GM12878 (cell line): ENCODE results near the gene TAF6. TPM values are rescaled to one million over a fixed set of nuclear protein-coding genes. Genes with fewer than 3 reads are reported as not detected.
A peak's percentile ranks its signal among the peaks of the same experiment; 100 is the strongest.

Experiments used
- ATAC-seq: fragments of 200-7000 bp; cut with Tn5 transposase; 3 replicates; pipeline ENCODE4 v1.9.1; 2020; ENCODE audit warnings: mild to moderate bottlenecking, moderate library complexity
- BruUV-seq: library from RNA; stranded (reverse); fragments of 400-500 nt; replicated peaks from 2 replicates; lab custom pipeline; 2021; lab: Mats Ljungman, UMichigan
- CTCF ChIA-PET: fragments of 300-600 bp; sonication (Branson Sonifier 250); formaldehyde crosslinking; extraction: SDS; loops from one replicate; lab custom pipeline; 2021; ENCODE audit warnings: inconsistent platforms; lab: Yijun Ruan, JAX
- POLR2A ChIA-PET: fragments of 350-600 bp; formaldehyde crosslinking; extraction: SDS; loops from one replicate; lab custom pipeline; 2021; ENCODE audit warnings: inconsistent platforms; lab: Charles Lee
- RAD21 ChIA-PET: fragments of 300-600 bp; sonication (Branson Sonifier 250); formaldehyde crosslinking; loops from one replicate; lab custom pipeline; 2023; ENCODE audit warnings: antibody characterized with exemption; ENCODE audit not compliant: unreplicated experiment; lab: Charles Lee
- SMC1A ChIA-PET: fragments of 300-600 bp; sonication (Branson Sonifier 250); formaldehyde crosslinking; loops from one replicate; lab custom pipeline; 2023; ENCODE audit not compliant: unreplicated experiment, uncharacterized antibody; lab: Charles Lee
- DNase-seq: peaks from one replicate; pipeline ENCODE4 v3.0.0-alpha.2; 2011; ENCODE audit warnings: low read depth, low spot score
- FAIRE-seq: peaks from 3 replicates; lab custom pipeline; 2011; peaks lifted over from hg19 to GRCh38; lab: Jason Lieb, UNC
- H2AFZ ChIP-seq: 2 replicates; pipeline ENCODE4 v1.6.0; 2011; ENCODE audit warnings: low read depth, low read length, control low read depth; ENCODE audit not compliant: control insufficient read depth
- H3K27ac ChIP-seq: 2 replicates; pipeline ENCODE4 v1.5.1; 2011; ENCODE audit warnings: control low read depth; ENCODE audit not compliant: control insufficient read depth, insufficient read depth
- H3K27me3 ChIP-seq, 2 experiments: replicated peaks in 1 of 2; 2 replicates each; pipeline versions ENCODE4 v1.6.0 to v1.6.1; 2011; ENCODE audit warnings: low read length in 1 of 2; ENCODE audit not compliant: control insufficient read depth in 2 of 2, insufficient read depth in 2 of 2
- H3K36me3 ChIP-seq, 2 experiments: 2 replicates each; pipeline ENCODE4 v1.5.1; 2011; ENCODE audit warnings: low read length in 1 of 2; ENCODE audit not compliant: control insufficient read depth in 2 of 2, insufficient read depth in 2 of 2
- H3K4me1 ChIP-seq: 2 replicates; pipeline ENCODE4 v1.6.1; 2011; ENCODE audit warnings: mild to moderate bottlenecking, low read length, moderate library complexity, mixed read lengths; ENCODE audit not compliant: control insufficient read depth, insufficient read depth
- H3K4me2 ChIP-seq: 2 replicates; pipeline ENCODE4 v1.6.0; 2011; ENCODE audit warnings: control low read depth; ENCODE audit not compliant: control insufficient read depth, insufficient read depth
- H3K4me3 ChIP-seq: fragments of 200-600 bp; sonication (generic); 2 replicates; pipeline ENCODE4 v1.5.1; 2016
- H3K79me2 ChIP-seq: 2 replicates; pipeline ENCODE4 v1.6.0; 2011; ENCODE audit warnings: low read length; ENCODE audit not compliant: control insufficient read depth, insufficient read depth
- H3K9ac ChIP-seq: 2 replicates; pipeline ENCODE4 v1.8.0; 2011; ENCODE audit warnings: low read length, control low read depth, mixed read lengths; ENCODE audit not compliant: control insufficient read depth, insufficient read depth
- H3K9me3 ChIP-seq: replicated peaks from 3 replicates; pipeline ENCODE4 v1.5.1; 2011; ENCODE audit warnings: mild to moderate bottlenecking, low read length; ENCODE audit not compliant: control insufficient read depth, insufficient read depth
- H4K20me1 ChIP-seq: 2 replicates; pipeline ENCODE4 v1.6.0; 2011; ENCODE audit not compliant: control insufficient read depth, insufficient read depth
- KDM1A ChIP-seq: fragments of 200-600 bp; sonication (generic); IDR thresholded peaks from 2 replicates; pipeline ENCODE4 v1.6.1; 2016; ENCODE audit warnings: borderline replicate concordance
- SMARCA5 ChIP-seq: fragments of 450-650 bp; IDR thresholded peaks from 2 replicates; pipeline ENCODE4 v1.6.1; 2017; ENCODE audit warnings: mild to moderate bottlenecking
- TCF3 ChIP-seq: IDR thresholded peaks from 2 replicates; pipeline ENCODE4 v1.6.1; 2012; ENCODE audit warnings: low read depth, mild to moderate bottlenecking, low read length, borderline replicate concordance; ENCODE audit not compliant: insufficient read depth
- WGBS: methylation state at CpG from one replicate; pipeline ENCODE4 v1.1.6; 2016; ENCODE audit warnings: low lambda C conversion rate; ENCODE audit not compliant: insufficient replicate concordance, insufficient coverage; ENCODE audit errors: missing lambda C conversion rate; 5-methylcytosine and 5-hydroxymethylcytosine counted together
- in situ Hi-C: fragments of 300-500 bp; cut with MboI; formaldehyde crosslinking; loops from 9 replicates; pipeline ENCODE4 v1.14.3; 2018; ENCODE audit warnings: mixed read lengths
- intact Hi-C: fragments of 100-400 bp; cut with micrococcal nuclease; formaldehyde crosslinking; loops from one replicate; pipeline ENCODE4 v1.14.2; 2022; ENCODE audit not compliant: unreplicated experiment
- polyA plus RNA-seq, 11 experiments: library from polyadenylated mRNA; depleted of rRNA in 4 of 11; unstranded in 6 of 11; stranded (reverse) in 5 of 11; fragments of >200 nt; fragmentation: Nextera tagmentation in 4 of 11; fragmentation: Illumina TruSeq in 1 of 11; extraction: Ambion mirVana in 4 of 11; extraction: Trizol in 1 of 11; gene quantifications; 1 replicate in 1 of 11; 2 replicates in 10 of 11; pipeline versions ENCODE4 v1.2.1 to v1.2.3, GENCODE V29; 2011 to 2016; ENCODE audit warnings: inconsistent platforms in 2 of 11, missing spikeins in 2 of 11, low read depth in 1 of 11
- total RNA-seq, 4 experiments: library from RNA; depleted of rRNA in 3 of 4; stranded (reverse); fragments of >200 nt in 3 of 4; fragmentation: Illumina TruSeq in 1 of 4; extraction: Trizol in 1 of 4; gene quantifications; 2 replicates each; pipeline versions ENCODE4 v1.2.1 to v1.2.3, GENCODE V29; 2013 to 2021
- TF ChIP-seq, protein P1 (sequence below): fragments of 450-650 bp; IDR thresholded peaks from 2 replicates; pipeline ENCODE4 v1.6.1; 2017; ENCODE audit warnings: mild to moderate bottlenecking
- TF ChIP-seq, protein P2 (sequence below): fragments of 450-650 bp; conservative IDR thresholded peaks from 2 replicates; pipeline ENCODE4 v1.6.1; 2017; ENCODE audit warnings: mild to moderate bottlenecking, moderate library complexity

Gene TAF6
- total and polyA plus RNA-seq, 10 of the 15 experiments (the other 5 are each of a cell fraction or from before 2014, with no cell fraction given): 0.27 to 42.6 (median 17.0) TPM

DNA sequence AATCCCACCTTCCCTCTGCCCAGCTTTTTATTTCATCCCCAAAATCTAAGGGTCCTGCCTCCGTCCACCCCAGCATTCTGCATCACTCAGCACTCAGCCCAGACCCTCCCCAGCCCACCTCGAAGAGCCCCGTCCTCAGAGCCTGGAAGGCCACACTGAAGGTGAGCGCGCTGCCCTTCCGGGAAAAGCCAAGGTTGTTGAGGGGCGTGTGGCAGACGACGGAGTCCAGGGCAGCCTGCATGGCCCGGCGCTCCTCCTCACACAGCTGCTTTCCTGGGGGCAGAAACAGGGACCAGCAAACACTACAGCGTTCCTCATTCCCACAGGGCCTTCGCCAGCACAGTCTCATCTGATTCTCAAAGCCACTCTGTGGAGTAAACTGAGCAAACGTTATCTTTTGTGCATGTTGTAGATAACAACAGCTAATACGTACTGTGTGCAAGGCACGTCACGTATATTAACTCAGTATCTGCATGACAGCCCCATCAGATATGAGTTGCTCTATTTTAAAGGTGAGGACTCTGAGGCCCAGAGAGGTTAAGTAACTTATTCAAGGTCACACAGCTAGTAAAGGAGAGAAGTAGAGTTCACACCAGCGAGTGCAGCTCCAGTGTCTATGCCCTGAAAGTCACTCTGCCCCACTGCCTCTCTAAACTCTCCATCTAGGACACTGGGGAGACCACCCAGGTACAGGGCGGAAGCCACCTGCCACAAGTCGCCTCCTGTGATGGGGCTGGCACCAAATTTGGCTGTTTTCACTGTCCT, 36.6 kb upstream of the TAF6 start:
- H3K27ac ChIP-seq: no peak overlapping the region
- no peak overlapping the region for H3K9ac ChIP-seq

DNA sequence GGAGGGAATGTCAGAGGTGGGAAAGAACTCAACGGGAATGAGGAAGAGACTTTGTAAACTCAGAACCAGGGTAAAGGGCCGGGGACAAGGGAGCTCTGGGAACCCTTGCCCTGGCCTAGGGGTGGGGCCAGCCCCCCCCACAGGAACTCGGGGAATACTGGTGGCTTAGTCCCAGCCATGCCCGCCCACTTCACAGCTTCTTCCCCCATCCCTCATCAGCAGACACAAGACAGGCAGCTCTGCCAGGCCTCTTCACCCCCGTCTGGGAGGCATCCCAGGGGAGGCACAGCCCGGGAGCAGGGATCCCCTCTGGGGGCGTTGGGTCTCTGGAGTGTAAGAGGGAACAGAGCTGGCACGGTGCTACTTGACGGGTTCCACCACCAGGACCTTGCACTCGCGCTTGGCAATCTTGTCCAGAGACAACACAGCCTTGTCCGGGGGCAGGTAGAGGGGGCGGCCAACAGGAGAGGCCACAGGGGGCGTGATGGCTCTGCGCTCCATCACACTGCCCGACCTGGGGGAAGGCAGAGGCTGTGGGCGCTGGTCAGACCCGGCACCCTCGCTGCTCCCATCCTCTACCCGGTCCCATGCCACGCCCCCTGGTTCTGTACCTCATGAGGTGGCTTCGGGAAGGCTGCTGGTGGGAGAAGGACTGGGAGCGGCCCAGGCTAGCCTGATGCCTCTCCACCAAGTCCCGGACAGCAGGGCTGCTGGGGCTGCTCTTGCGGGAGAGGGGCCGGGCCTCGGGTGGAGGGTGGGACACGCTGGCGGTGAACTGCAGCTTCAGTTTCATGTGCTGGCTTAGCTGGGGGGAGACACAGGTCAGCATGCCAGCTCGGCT, 35.7 kb upstream of the TAF6 start:
- Histone ChIP-seq H2AFZ (no peak overlapping the region), H3K9me3 (no peaks in the 10 kb centered on the region), H3K4me3 (no peak overlapping the region), H4K20me1 (no peaks in the 10 kb centered on the region), H3K4me2 (no peak overlapping the region), H3K27me3 (no peaks in the 10 kb centered on the region), H3K36me3 (peaks cover 0 to 15% of the 10 kb centered on the region in 2 experiments), H3K27ac (no peak overlapping the region), H3K9ac (no peak overlapping the region), H3K4me1 (peaks cover 18% of the 10 kb centered on the region), H3K79me2 (peaks cover 23% of the 10 kb centered on the region)
- RAD21 ChIA-PET: no interaction called here
- POLR2A ChIA-PET: interaction anchor here (0.5 to 1.1 kb wide), 3 partner anchors 20 to 199 kb away, joined by 3 to 5 read pairs (median 3); no protein-coding TSS in a partner anchor
- in situ Hi-C loops: no loop called here
- ATAC-seq (no peak), DNase-seq (no peak), FAIRE-seq (no peak)
- SMC1A ChIA-PET: interaction anchor here (1.1 kb wide), 1 partner anchor 21 kb away, joined by 3 read pairs; no protein-coding TSS in a partner anchor
- BruUV-seq: no TSS peak
- TF ChIP-seq, protein P1, sequence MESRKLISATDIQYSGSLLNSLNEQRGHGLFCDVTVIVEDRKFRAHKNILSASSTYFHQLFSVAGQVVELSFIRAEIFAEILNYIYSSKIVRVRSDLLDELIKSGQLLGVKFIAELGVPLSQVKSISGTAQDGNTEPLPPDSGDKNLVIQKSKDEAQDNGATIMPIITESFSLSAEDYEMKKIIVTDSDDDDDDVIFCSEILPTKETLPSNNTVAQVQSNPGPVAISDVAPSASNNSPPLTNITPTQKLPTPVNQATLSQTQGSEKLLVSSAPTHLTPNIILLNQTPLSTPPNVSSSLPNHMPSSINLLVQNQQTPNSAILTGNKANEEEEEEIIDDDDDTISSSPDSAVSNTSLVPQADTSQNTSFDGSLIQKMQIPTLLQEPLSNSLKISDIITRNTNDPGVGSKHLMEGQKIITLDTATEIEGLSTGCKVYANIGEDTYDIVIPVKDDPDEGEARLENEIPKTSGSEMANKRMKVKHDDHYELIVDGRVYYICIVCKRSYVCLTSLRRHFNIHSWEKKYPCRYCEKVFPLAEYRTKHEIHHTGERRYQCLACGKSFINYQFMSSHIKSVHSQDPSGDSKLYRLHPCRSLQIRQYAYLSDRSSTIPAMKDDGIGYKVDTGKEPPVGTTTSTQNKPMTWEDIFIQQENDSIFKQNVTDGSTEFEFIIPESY: no peak
- TF ChIP-seq, protein P2, sequence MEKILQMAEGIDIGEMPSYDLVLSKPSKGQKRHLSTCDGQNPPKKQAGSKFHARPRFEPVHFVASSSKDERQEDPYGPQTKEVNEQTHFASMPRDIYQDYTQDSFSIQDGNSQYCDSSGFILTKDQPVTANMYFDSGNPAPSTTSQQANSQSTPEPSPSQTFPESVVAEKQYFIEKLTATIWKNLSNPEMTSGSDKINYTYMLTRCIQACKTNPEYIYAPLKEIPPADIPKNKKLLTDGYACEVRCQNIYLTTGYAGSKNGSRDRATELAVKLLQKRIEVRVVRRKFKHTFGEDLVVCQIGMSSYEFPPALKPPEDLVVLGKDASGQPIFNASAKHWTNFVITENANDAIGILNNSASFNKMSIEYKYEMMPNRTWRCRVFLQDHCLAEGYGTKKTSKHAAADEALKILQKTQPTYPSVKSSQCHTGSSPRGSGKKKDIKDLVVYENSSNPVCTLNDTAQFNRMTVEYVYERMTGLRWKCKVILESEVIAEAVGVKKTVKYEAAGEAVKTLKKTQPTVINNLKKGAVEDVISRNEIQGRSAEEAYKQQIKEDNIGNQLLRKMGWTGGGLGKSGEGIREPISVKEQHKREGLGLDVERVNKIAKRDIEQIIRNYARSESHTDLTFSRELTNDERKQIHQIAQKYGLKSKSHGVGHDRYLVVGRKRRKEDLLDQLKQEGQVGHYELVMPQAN: no peak
- no peak for TF ChIP-seq KDM1A
- WGBS: 76% methylated on average over 30 of the region's 30 CpGs
- CTCF ChIA-PET: interaction anchor here (2.7 kb wide), 1 partner anchor 14 kb away, joined by 9 read pairs; the partner anchor contains the start of gene GAL3ST4
- intact Hi-C loops: no loop called here

More for the DNA sequence above, 36.6 kb upstream of the TAF6 start:
- Histone ChIP-seq H3K36me3 (peaks cover 0 to 15% of the 10 kb centered on the region in 2 experiments), H3K4me2 (no peak overlapping the region), H3K4me3 (no peak overlapping the region), H3K27me3 (no peaks in the 10 kb centered on the region), H4K20me1 (no peaks in the 10 kb centered on the region), H3K9me3 (no peaks in the 10 kb centered on the region), H2AFZ (no peak overlapping the region), H3K79me2 (peaks cover 16% of the 10 kb centered on the region), H3K4me1 (peaks cover 13% of the 10 kb centered on the region; the same call in 1 of the 2 replicates)
- intact Hi-C loops (no loop called here), in situ Hi-C loops (no loop called here)
- ATAC-seq: no peak
- FAIRE-seq: no peak
- ChIA-PET SMC1A (interaction anchor here (1.2 to 1.3 kb wide), 2 partner anchors 29 to 34 kb away, joined by 3 to 4 read pairs; no protein-coding TSS in a partner anchor), POLR2A (interaction anchor here (0.5 to 2.3 kb wide), 6 partner anchors 12 to 200 kb away, joined by 3 to 8 read pairs (median 3); partner anchors contain the start of gene GAL3ST4), RAD21 (interaction anchor here (1.2 to 1.4 kb wide), 3 partner anchors 12 to 252 kb away, joined by 3 to 5 read pairs (median 4); partner anchors contain the start of gene GAL3ST4), CTCF (interaction anchor here (1.1 to 2.7 kb wide), 6 partner anchors 8 to 34 kb away, joined by 5 to 9 read pairs (median 6); partner anchors contain the start of gene GAL3ST4)
- no peak for DNase-seq
- 90% methylated on average over 20 of the region's 20 CpGs for WGBS
- TF ChIP-seq SMARCA5 (peak; percentile 57), TCF3 (no peak)
- BruUV-seq: no TSS peak
